Astrocyte (in vitro differentiated cells and primary cell): Measurements from ENCODE around the gene DHX40. TPM values are rescaled to one million over a fixed set of nuclear protein-coding genes. Genes with fewer than 3 reads are reported as not detected.

Source experiments
- DNase-seq: peaks from one replicate; pipeline ENCODE4 v3.0.0-alpha.2; 2010; ENCODE audit warnings: low read depth
- FAIRE-seq: peaks from 2 replicates; lab custom pipeline; 2011; peaks lifted over from hg19 to GRCh38; lab: Jason Lieb, UNC
- H2AFZ ChIP-seq: 2 replicates; pipeline ENCODE4 v1.6.0; 2012; ENCODE audit warnings: low read depth, low read length, inconsistent platforms
- H3K27ac ChIP-seq: 2 replicates; pipeline ENCODE4 v1.5.1; 2011; ENCODE audit warnings: low read depth, low read length, inconsistent platforms
- H3K27me3 ChIP-seq: 2 replicates; pipeline ENCODE4 v1.6.0; 2011; ENCODE audit warnings: low read length, inconsistent platforms; ENCODE audit not compliant: insufficient read depth
- H3K36me3 ChIP-seq: 2 replicates; pipeline ENCODE4 v1.5.1; 2011; ENCODE audit warnings: low read length, inconsistent platforms; ENCODE audit not compliant: insufficient read depth
- H3K4me1 ChIP-seq: 2 replicates; pipeline ENCODE4 v1.5.1; 2011; ENCODE audit warnings: low read length, inconsistent platforms; ENCODE audit not compliant: insufficient read depth
- H3K4me2 ChIP-seq: 2 replicates; pipeline ENCODE4 v1.6.0; 2012; ENCODE audit warnings: low read length, inconsistent platforms
- H3K4me3 ChIP-seq: 2 replicates; pipeline ENCODE4 v1.5.1; 2011; ENCODE audit warnings: low read depth, mild to moderate bottlenecking, low read length, inconsistent platforms; ENCODE audit not compliant: insufficient read depth
- H3K79me2 ChIP-seq: 2 replicates; pipeline ENCODE4 v1.6.0; 2012; ENCODE audit warnings: mild to moderate bottlenecking, low read length, inconsistent platforms; ENCODE audit not compliant: insufficient read depth
- H3K9ac ChIP-seq: 2 replicates; pipeline ENCODE4 v1.6.0; 2012; ENCODE audit warnings: mild to moderate bottlenecking, low read length, inconsistent platforms
- H3K9me3 ChIP-seq: 2 replicates; pipeline ENCODE4 v1.5.1; 2012; ENCODE audit warnings: low read depth, mild to moderate bottlenecking, low read length, inconsistent platforms; ENCODE audit not compliant: insufficient read depth
- H4K20me1 ChIP-seq: 2 replicates; pipeline ENCODE4 v1.6.0; 2012; ENCODE audit warnings: low read length, inconsistent platforms; ENCODE audit not compliant: insufficient read depth
- H3K27ac Mint-ChIP-seq: one replicate; pipeline ENCODE4 v1.8.0; 2021; ENCODE audit warnings: mild to moderate bottlenecking, mixed read lengths; ENCODE audit not compliant: unreplicated experiment
- H3K27me3 Mint-ChIP-seq: one replicate; pipeline ENCODE4 v1.8.0; 2021; ENCODE audit warnings: low read depth, mixed read lengths; ENCODE audit not compliant: unreplicated experiment
- H3K36me3 Mint-ChIP-seq: one replicate; pipeline ENCODE4 v1.8.0; 2021; ENCODE audit warnings: low read depth, mixed read lengths; ENCODE audit not compliant: unreplicated experiment
- H3K4me1 Mint-ChIP-seq: one replicate; pipeline ENCODE4 v1.8.0; 2021; ENCODE audit warnings: low read depth, mixed read lengths; ENCODE audit not compliant: unreplicated experiment
- H3K4me3 Mint-ChIP-seq: one replicate; pipeline ENCODE4 v1.8.0; 2021; ENCODE audit warnings: mild to moderate bottlenecking, moderate library complexity, mixed read lengths; ENCODE audit not compliant: unreplicated experiment
- H3K9me3 Mint-ChIP-seq: one replicate; pipeline ENCODE4 v1.8.0; 2021; ENCODE audit warnings: mild to moderate bottlenecking, mixed read lengths; ENCODE audit not compliant: unreplicated experiment
- EZH2 ChIP-seq: IDR thresholded peaks from 2 replicates; pipeline ENCODE4 v1.6.1; 2012; ENCODE audit warnings: mild to moderate bottlenecking, low read length, inconsistent platforms; ENCODE audit not compliant: insufficient read depth
- total RNA-seq: library from RNA; stranded (reverse); gene quantifications from 2 replicates; pipeline ENCODE4 v1.2.1, GENCODE V29; 2021
- TF ChIP-seq, protein P1 (sequence below): IDR thresholded peaks from 2 replicates; pipeline ENCODE4 v1.5.1; 2011; ENCODE audit warnings: low read depth, mild to moderate bottlenecking, inconsistent platforms, low read length, moderate library complexity; ENCODE audit not compliant: insufficient read depth

The DHX40 gene
- total RNA-seq, 1 donor from 2014 or later: 31.0 TPM

DNA sequence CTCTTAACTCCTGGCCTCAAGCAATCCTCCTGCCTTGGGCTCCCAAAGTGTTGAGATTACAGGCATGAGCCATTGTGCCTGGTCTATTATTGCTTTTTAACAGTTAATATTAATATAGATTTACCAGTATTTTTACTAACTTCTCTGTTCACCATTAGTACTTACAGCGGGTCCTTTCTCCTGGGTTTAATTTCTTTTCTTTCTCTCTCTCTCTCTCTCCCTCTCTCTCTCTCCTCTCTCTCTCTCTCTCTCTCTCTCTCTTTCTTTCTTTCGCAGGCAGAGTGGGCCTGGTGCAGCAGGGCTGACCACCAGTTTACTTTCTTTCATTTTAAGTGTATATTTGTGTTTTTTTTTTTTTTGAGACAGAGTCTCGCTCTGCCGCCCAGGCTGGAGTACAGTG, 14.7 kb upstream of the DHX40 start:
- Histone ChIP-seq H3K36me3 (no peaks in the 10 kb centered on the region), H3K9ac (no peak overlapping the region), H3K4me1 (no peaks in the 10 kb centered on the region), H3K27me3 (no peaks in the 10 kb centered on the region), H3K4me3 (no peak overlapping the region), H3K9me3 (no peaks in the 10 kb centered on the region), H2AFZ (no peak overlapping the region), H3K27ac (no peak overlapping the region), H4K20me1 (no peaks in the 10 kb centered on the region), H3K4me2 (no peak overlapping the region), H3K79me2 (no peaks in the 10 kb centered on the region)
- Mint-ChIP-seq H3K27me3 (peaks cover 2% of the 10 kb centered on the region), H3K36me3 (no peaks in the 10 kb centered on the region), H3K27ac (no peak overlapping the region), H3K4me1 (no peaks in the 10 kb centered on the region), H3K4me3 (no peak overlapping the region), H3K9me3 (no peaks in the 10 kb centered on the region)
- FAIRE-seq (no peak), DNase-seq (no peak)
- no peak for TF ChIP-seq EZH2
- TF ChIP-seq, protein P1, sequence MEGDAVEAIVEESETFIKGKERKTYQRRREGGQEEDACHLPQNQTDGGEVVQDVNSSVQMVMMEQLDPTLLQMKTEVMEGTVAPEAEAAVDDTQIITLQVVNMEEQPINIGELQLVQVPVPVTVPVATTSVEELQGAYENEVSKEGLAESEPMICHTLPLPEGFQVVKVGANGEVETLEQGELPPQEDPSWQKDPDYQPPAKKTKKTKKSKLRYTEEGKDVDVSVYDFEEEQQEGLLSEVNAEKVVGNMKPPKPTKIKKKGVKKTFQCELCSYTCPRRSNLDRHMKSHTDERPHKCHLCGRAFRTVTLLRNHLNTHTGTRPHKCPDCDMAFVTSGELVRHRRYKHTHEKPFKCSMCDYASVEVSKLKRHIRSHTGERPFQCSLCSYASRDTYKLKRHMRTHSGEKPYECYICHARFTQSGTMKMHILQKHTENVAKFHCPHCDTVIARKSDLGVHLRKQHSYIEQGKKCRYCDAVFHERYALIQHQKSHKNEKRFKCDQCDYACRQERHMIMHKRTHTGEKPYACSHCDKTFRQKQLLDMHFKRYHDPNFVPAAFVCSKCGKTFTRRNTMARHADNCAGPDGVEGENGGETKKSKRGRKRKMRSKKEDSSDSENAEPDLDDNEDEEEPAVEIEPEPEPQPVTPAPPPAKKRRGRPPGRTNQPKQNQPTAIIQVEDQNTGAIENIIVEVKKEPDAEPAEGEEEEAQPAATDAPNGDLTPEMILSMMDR: no peak

DNA sequence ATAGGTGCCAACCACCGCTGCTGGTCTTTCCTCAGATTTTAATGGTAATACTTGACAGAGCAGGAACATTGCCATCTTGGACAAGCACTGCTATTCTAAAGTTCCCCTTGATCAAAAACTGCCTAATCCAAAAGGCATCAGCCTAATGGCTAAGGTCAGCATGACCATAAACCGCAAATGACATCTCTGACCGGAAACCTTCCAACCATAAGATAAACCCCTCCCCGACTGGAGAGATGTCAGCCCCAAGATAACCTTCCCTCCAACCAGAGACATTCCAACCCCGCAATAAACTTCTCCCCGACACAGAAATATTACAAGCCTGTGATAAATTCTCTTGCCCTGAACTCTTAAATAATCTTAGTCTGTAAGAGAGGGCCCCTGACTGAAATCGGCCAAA, 7.4 kb upstream of the DHX40 start:
- no peaks in the 10 kb centered on the region for H3K4me1 Mint-ChIP-seq
- H3K27me3 Mint-ChIP-seq: no peaks in the 10 kb centered on the region
- Histone ChIP-seq H3K4me3 (no peak overlapping the region), H3K4me1 (no peaks in the 10 kb centered on the region), H3K9me3 (no peaks in the 10 kb centered on the region), H3K27me3 (no peaks in the 10 kb centered on the region), H3K9ac (no peak overlapping the region), H3K79me2 (no peaks in the 10 kb centered on the region), H3K4me2 (no peak overlapping the region), H4K20me1 (no peaks in the 10 kb centered on the region), H2AFZ (no peak overlapping the region), H3K36me3 (no peaks in the 10 kb centered on the region), H3K27ac (no peak overlapping the region)
- TF ChIP-seq, protein P1: no peak
- TF ChIP-seq EZH2: no peak
- H3K36me3 Mint-ChIP-seq: no peaks in the 10 kb centered on the region
- no peak for DNase-seq
- no peak overlapping the region for H3K4me3 Mint-ChIP-seq
- FAIRE-seq: no peak
- H3K27ac Mint-ChIP-seq: no peak overlapping the region
- H3K9me3 Mint-ChIP-seq: no peaks in the 10 kb centered on the region

DNA sequence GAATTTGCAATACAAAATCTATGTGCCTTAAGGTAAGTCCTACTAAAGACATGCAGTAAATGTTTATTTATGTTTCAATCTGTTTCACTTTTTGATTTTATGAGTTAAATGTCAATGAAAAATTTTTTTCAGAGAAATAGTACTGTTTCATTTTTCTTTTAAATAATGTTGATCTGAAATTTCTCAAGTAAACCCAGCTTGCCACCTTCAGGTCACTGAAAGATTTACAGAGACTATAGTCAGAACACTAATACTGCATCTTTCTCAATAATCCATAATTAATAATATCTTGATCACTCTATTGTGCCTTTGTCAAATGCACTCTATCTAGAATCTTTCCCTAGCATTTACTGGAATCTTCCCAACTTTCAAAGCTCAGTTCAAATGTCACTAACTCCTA, 6.5 kb upstream of the DHX40 start:
- no peak overlapping the region for H3K4me2 ChIP-seq
- H3K4me3 ChIP-seq: no peak overlapping the region
- H3K27ac Mint-ChIP-seq: no peak overlapping the region
- DNase-seq (no peak), FAIRE-seq (no peak)
- H3K4me3 Mint-ChIP-seq: no peak overlapping the region
- no peaks in the 10 kb centered on the region for H3K36me3 ChIP-seq
- H3K79me2 ChIP-seq: no peaks in the 10 kb centered on the region
- H3K36me3 Mint-ChIP-seq: no peaks in the 10 kb centered on the region
- no peaks in the 10 kb centered on the region for H3K27me3 ChIP-seq
- no peak overlapping the region for H3K9ac ChIP-seq
- H3K9me3 Mint-ChIP-seq: no peaks in the 10 kb centered on the region
- no peaks in the 10 kb centered on the region for H3K4me1 Mint-ChIP-seq
- H3K27ac ChIP-seq: no peak overlapping the region
- H4K20me1 ChIP-seq: no peaks in the 10 kb centered on the region
- no peaks in the 10 kb centered on the region for H3K4me1 ChIP-seq
- H2AFZ ChIP-seq: no peak overlapping the region
- no peaks in the 10 kb centered on the region for H3K9me3 ChIP-seq
- no peaks in the 10 kb centered on the region for H3K27me3 Mint-ChIP-seq
- TF ChIP-seq, protein P1: no peak
- TF ChIP-seq EZH2: no peak
